HepG2 (cell line): Measurements from ENCODE around the gene GTF2H1. TPM values are rescaled to one million over a fixed set of nuclear protein-coding genes. Genes with fewer than 3 reads are reported as not detected.

Experiments
- BCL6 ChIP-seq: IDR thresholded peaks from 2 replicates; pipeline ENCODE4 v1.6.1; 2016; ENCODE audit warnings: missing genetic modification reagents, missing compliant biosample characterization
- CHCHD3 ChIP-seq: sonication (generic); formaldehyde crosslinking; IDR thresholded peaks from 2 replicates; pipeline ENCODE4 v1.8.0; 2022; ENCODE audit warnings: mild to moderate bottlenecking, missing genetic modification reagents, moderate library complexity
- HCFC1 ChIP-seq: fragments of 150-350 bp; IDR thresholded peaks from 2 replicates; pipeline ENCODE4 v1.6.1; 2014; ENCODE audit warnings: low read depth, low read length
- HDAC2 ChIP-seq: sonication (generic); formaldehyde crosslinking; IDR thresholded peaks from 2 replicates; pipeline ENCODE4 v1.4.0; 2020; ENCODE audit warnings: missing genetic modification reagents
- HMG20B ChIP-seq: conservative IDR thresholded peaks from 2 replicates; pipeline ENCODE4 v1.6.1; 2016; ENCODE audit warnings: missing genetic modification reagents, missing compliant biosample characterization
- IRF1 ChIP-seq: sonication (generic); formaldehyde crosslinking; IDR thresholded peaks from 2 replicates; pipeline ENCODE4 v1.4.0; 2020; ENCODE audit warnings: low read depth, mild to moderate bottlenecking, missing genetic modification reagents
- MLXIP ChIP-seq: sonication (generic); formaldehyde crosslinking; IDR thresholded peaks from 2 replicates; pipeline ENCODE4 v1.9.0; 2021; ENCODE audit warnings: missing genetic modification reagents, borderline replicate concordance
- NKX3-1 ChIP-seq: sonication (generic); formaldehyde crosslinking; IDR thresholded peaks from 2 replicates; pipeline ENCODE4 v1.5.0; 2020; ENCODE audit warnings: missing genetic modification reagents
- NR1H2 ChIP-seq: sonication (generic); formaldehyde crosslinking; IDR thresholded peaks from 2 replicates; pipeline ENCODE4 v1.8.1; 2022; ENCODE audit warnings: low read depth, missing genetic modification reagents, borderline replicate concordance
- PCBP2 ChIP-seq: fragments of 200-400 bp; formaldehyde crosslinking; optimal IDR thresholded peaks from 2 replicates; pipeline ENCODE3; 2018; ENCODE audit warnings: low read length, low read depth; ENCODE audit not compliant: poor library complexity, severe bottlenecking
- RCOR2 ChIP-seq: IDR thresholded peaks from 2 replicates; pipeline ENCODE4 v1.6.1; 2016; ENCODE audit warnings: missing biosample characterization, missing genetic modification reagents
- RFX1 ChIP-seq: fragments of 450-650 bp; IDR thresholded peaks from 2 replicates; pipeline ENCODE4 v1.6.1; 2017
- SIN3B ChIP-seq: fragments of 150-350 bp; IDR thresholded peaks from 2 replicates; pipeline ENCODE4 v1.6.1; 2014; ENCODE audit warnings: low read length
- ZBTB21 ChIP-seq: sonication (generic); formaldehyde crosslinking; IDR thresholded peaks from 2 replicates; pipeline ENCODE4 v1.4.0; 2020; ENCODE audit warnings: missing genetic modification reagents
- ZBTB42 ChIP-seq: sonication (generic); formaldehyde crosslinking; IDR thresholded peaks from 2 replicates; pipeline ENCODE4 v1.5.0; 2020; ENCODE audit warnings: mild to moderate bottlenecking, missing genetic modification reagents
- ZFP36L1 ChIP-seq: sonication (generic); formaldehyde crosslinking; IDR thresholded peaks from 2 replicates; pipeline ENCODE4 v1.8.0; 2022; ENCODE audit warnings: mild to moderate bottlenecking, missing genetic modification reagents, moderate library complexity
- ZNF12 ChIP-seq: sonication (generic); formaldehyde crosslinking; IDR thresholded peaks from 2 replicates; pipeline ENCODE4 v1.5.0; 2020; ENCODE audit warnings: missing genetic modification reagents
- ZNF251 ChIP-seq: sonication (generic); formaldehyde crosslinking; IDR thresholded peaks from 2 replicates; pipeline ENCODE4 v1.9.0; 2021; ENCODE audit warnings: mild to moderate bottlenecking, missing genetic modification reagents
- ZNF430 ChIP-seq: sonication (generic); formaldehyde crosslinking; IDR thresholded peaks from 2 replicates; pipeline ENCODE4 v1.9.0; 2021; ENCODE audit warnings: mild to moderate bottlenecking, missing genetic modification reagents
- ZNF513 ChIP-seq: sonication (generic); formaldehyde crosslinking; conservative IDR thresholded peaks from 2 replicates; pipeline ENCODE4 v1.5.0; 2020; ENCODE audit warnings: missing genetic modification reagents
- ZNF546 ChIP-seq: sonication (generic); formaldehyde crosslinking; conservative IDR thresholded peaks from 2 replicates; pipeline ENCODE4 v1.8.1; 2023; ENCODE audit warnings: mild to moderate bottlenecking, missing genetic modification reagents
- ZNF550 ChIP-seq: sonication (generic); formaldehyde crosslinking; IDR thresholded peaks from 2 replicates; pipeline ENCODE4 v1.4.0; 2020; ENCODE audit warnings: mild to moderate bottlenecking, missing genetic modification reagents, borderline replicate concordance
- ZNF674 ChIP-seq: sonication (generic); formaldehyde crosslinking; IDR thresholded peaks from 2 replicates; pipeline ENCODE4 v1.5.0; 2020; ENCODE audit warnings: low read depth, mild to moderate bottlenecking, missing genetic modification reagents
- ZNF7 ChIP-seq: IDR thresholded peaks from 2 replicates; pipeline ENCODE4 v1.6.1; 2016; ENCODE audit warnings: missing biosample characterization, missing genetic modification reagents
- ZNF761 ChIP-seq: sonication (generic); formaldehyde crosslinking; conservative IDR thresholded peaks from 2 replicates; pipeline ENCODE4 v1.4.0; 2020; ENCODE audit warnings: mild to moderate bottlenecking, missing genetic modification reagents
- ZNF883 ChIP-seq: sonication (generic); formaldehyde crosslinking; IDR thresholded peaks from 2 replicates; pipeline ENCODE4 v1.5.1; 2020; ENCODE audit warnings: mild to moderate bottlenecking, missing genetic modification reagents; ENCODE audit errors: not compliant biosample characterization
- polyA plus RNA-seq, 8 experiments: library from polyadenylated mRNA; depleted of rRNA in 3 of 8; stranded (reverse) in 7 of 8; unstranded in 1 of 8; fragments of >200 nt; fragmentation: Illumina TruSeq in 4 of 8; extraction: Trizol in 4 of 8; gene quantifications; 2 replicates each; pipeline versions ENCODE4 v1.2.1 to v1.2.3, GENCODE V29; 2011 to 2016; ENCODE audit warnings: low read depth in 4 of 8, missing spikeins in 1 of 8, mixed read lengths in 1 of 8; ENCODE audit not compliant: insufficient read depth in 1 of 8
- total RNA-seq, 5 experiments: library from RNA; depleted of rRNA; stranded (reverse); fragments of >200 nt; fragmentation: Illumina TruSeq; extraction: Trizol; gene quantifications; 2 replicates each; pipeline ENCODE4 v1.2.3, GENCODE V29; 2016; ENCODE audit warnings: low read depth in 1 of 5
- TF ChIP-seq, protein P1 (sequence below): IDR thresholded peaks from 2 replicates; pipeline ENCODE4 v1.6.1; 2016; ENCODE audit warnings: low read depth, borderline replicate concordance

GTF2H1 gene
- total and polyA plus RNA-seq, 2 of the 13 experiments (the other 11 are each of a cell fraction or from before 2014, with no cell fraction given): 15.7 to 51.4 TPM

- TF ChIP-seq MLXIP (CRISPR knock-in tag) (no peak), HMG20B (CRISPR knock-in tag) (no peak), ZNF7 (CRISPR knock-in tag) (no peak), ZNF251 (CRISPR knock-in tag) (no peak), SIN3B (no peak; the same call in 1 of the 2 replicates), HDAC2 (CRISPR knock-in tag) (peak; percentile 91), ZNF513 (CRISPR knock-in tag) (no peak), ZBTB21 (peak; percentile 92), ZNF12 (CRISPR knock-in tag) (no peak), ZNF883 (CRISPR knock-in tag) (peak; percentile 94), ZNF546 (CRISPR knock-in tag) (no peak; the same call in none of the 2 replicates), ZNF550 (CRISPR knock-in tag) (peak; percentile 77; the same call in 1 of the 2 replicates), RFX1 (no peak), RCOR2 (CRISPR knock-in tag) (peak; percentile 22), PCBP2 (no peak), IRF1 (CRISPR knock-in tag) (0 out of 2 replicates have a peak, but pooled peaks have one; percentile 34), BCL6 (CRISPR knock-in tag) (peak; percentile 49), ZNF430 (CRISPR knock-in tag) (peak; percentile 85), ZNF674 (CRISPR knock-in tag) (no peak), NR1H2 (0 out of 2 replicates have a peak, but pooled peaks have one; percentile 61), ZFP36L1 (CRISPR knock-in tag) (peak; percentile 92), CHCHD3 (CRISPR knock-in tag) (no peak), ZBTB42 (CRISPR knock-in tag) (no peak), HCFC1 (peak; percentile 55), NKX3-1 (CRISPR knock-in tag) (no peak; the same call in 1 of the 2 replicates), ZNF761 (CRISPR knock-in tag) (peak; percentile 84; the same call in 1 of the 2 replicates)
- TF ChIP-seq, protein P1, sequence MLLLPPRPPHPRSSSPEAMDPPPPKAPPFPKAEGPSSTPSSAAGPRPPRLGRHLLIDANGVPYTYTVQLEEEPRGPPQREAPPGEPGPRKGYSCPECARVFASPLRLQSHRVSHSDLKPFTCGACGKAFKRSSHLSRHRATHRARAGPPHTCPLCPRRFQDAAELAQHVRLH (CRISPR knock-in tag): peak; percentile 92
These were observed at the start of gene GTF2H1, which contains the start of gene HPS5 (continued) for GRCh38 chr11:18321969-18322711.
